Esophagus muscularis mucosa (tissue), 4 donors: Measurements from ENCODE around the gene DNER. TPM values are rescaled to one million over a fixed set of nuclear protein-coding genes. Genes with fewer than 3 reads are reported as not detected.

ENCODE experiments used
- DNase-seq: peaks from one replicate; pipeline ENCODE4 v3.0.0-alpha.2; 2017; ENCODE audit errors: extremely low spot score
- H3K27ac ChIP-seq, 4 donors: fragments of 200-600 bp; sonication (generic); replicated peaks in 1 of 4; 1 replicate in 3 of 4; 2 replicates in 1 of 4; pipeline ENCODE4 v1.5.1; 2016 to 2019; ENCODE audit warnings: mild to moderate bottlenecking in 1 of 4
- H3K27me3 ChIP-seq, 4 donors: fragments of 200-600 bp; sonication (generic); one replicate each; pipeline versions ENCODE4 v1.5.1 to v1.6.0; 2016 to 2019
- H3K36me3 ChIP-seq, 4 donors: fragments of 200-600 bp; sonication (generic); one replicate each; pipeline ENCODE4 v1.5.1; 2016 to 2019
- H3K4me1 ChIP-seq, 4 donors: fragments of 200-600 bp; sonication (generic); one replicate each; pipeline ENCODE4 v1.5.1; 2016 to 2019
- H3K4me3 ChIP-seq, 4 donors: fragments of 200-600 bp; sonication (generic); 1 replicate in 2 of 4; 2 replicates in 2 of 4; pipeline ENCODE4 v1.5.1; 2016 to 2019; ENCODE audit warnings: mild to moderate bottlenecking in 4 of 4, moderate library complexity in 1 of 4
- H3K9me3 ChIP-seq, 4 donors: fragments of 200-600 bp; sonication (generic); 1 replicate in 3 of 4; 2 replicates in 1 of 4; pipeline ENCODE4 v1.5.1; 2016 to 2019
- CTCF ChIP-seq, 3 experiments: fragments of 200-600 bp in 2 of 3; fragments of 450-650 bp in 1 of 3; sonication (generic) in 2 of 3; IDR thresholded peaks; one replicate each; pipeline ENCODE4 v1.5.1; 2017 to 2019; ENCODE audit warnings: antibody characterized with exemption in 3 of 3, mild to moderate bottlenecking in 2 of 3, moderate library complexity in 1 of 3
- EP300 ChIP-seq: sonication (generic); formaldehyde crosslinking; IDR thresholded peaks from one replicate; pipeline ENCODE4 v1.6.1; 2017; ENCODE audit warnings: antibody characterized with exemption
- POLR2A ChIP-seq: fragments of 450-650 bp; IDR thresholded peaks from one replicate; pipeline ENCODE4 v1.6.1; 2017; ENCODE audit warnings: antibody characterized with exemption, moderate library complexity, mild to moderate bottlenecking, low read depth
- POLR2AphosphoS5 ChIP-seq, 2 donors: sonication (generic); formaldehyde crosslinking; IDR thresholded peaks; one replicate each; pipeline ENCODE4 v1.6.1; 2017; ENCODE audit warnings: antibody characterized with exemption in 2 of 2
- WGBS: methylation state at CpG from one replicate; pipeline ENCODE4 v1.1.5; 2018; 5-methylcytosine and 5-hydroxymethylcytosine counted together
- intact Hi-C: fragments of 100-400 bp; cut with DNase I; formaldehyde crosslinking; loops from one replicate; pipeline ENCODE4 v1.15.1; 2023
- total RNA-seq, 4 donors: library from RNA; depleted of rRNA; stranded (reverse); fragments of >200 nt; gene quantifications; one replicate each; pipeline versions ENCODE4 v1.1.0 to v1.2.1, GENCODE V29; 2016

Gene DNER
- total RNA-seq, 4 donors from 2014 or later, result 2.9 to 5.3 (median 4.6) TPM

GRCh38 chr2:229489016-229489415, 225.3 kb downstream of the DNER start:
- Histone ChIP-seq H3K36me3 (no peaks in the 10 kb centered on the region), H3K27ac (no peak overlapping the region), H3K4me1 (no peaks in the 10 kb centered on the region), H3K27me3 (no peaks in the 10 kb centered on the region), H3K4me3 (no peak overlapping the region), H3K9me3 (peaks cover 0 to 14% (median 0%) of the 10 kb centered on the region in 4 donors)
- no peak for DNase-seq
- TF ChIP-seq POLR2AphosphoS5 (IDR thresholded peaks at IDR 0.05), result no peak
- no peak for TF ChIP-seq POLR2A
- TF ChIP-seq EP300, result no peak
- TF ChIP-seq CTCF (IDR thresholded peaks at IDR 0.05), result no peak
- intact Hi-C loops, result no loop called here
- 86% methylated on average over 10 of the region's 10 CpGs for WGBS

GRCh38 chr2:229488232-229488631, 226.1 kb downstream of the DNER start:
- no peaks in the 10 kb centered on the region for H3K4me1 ChIP-seq
- peaks cover 0 to 14% (median 0%) of the 10 kb centered on the region in 4 donors for H3K9me3 ChIP-seq
- 91% methylated on average over 4 of the region's 4 CpGs for WGBS
- no peak overlapping the region for H3K27ac ChIP-seq
- H3K36me3 ChIP-seq, result no peaks in the 10 kb centered on the region
- intact Hi-C loops, result no loop called here
- no peaks in the 10 kb centered on the region for H3K27me3 ChIP-seq
- TF ChIP-seq EP300 (no peak), CTCF (IDR thresholded peaks at IDR 0.05) (no peak), POLR2A (no peak), POLR2AphosphoS5 (IDR thresholded peaks at IDR 0.05) (no peak)
- DNase-seq, result no peak
- H3K4me3 ChIP-seq, result no peak overlapping the region

GRCh38 chr2:229486673-229487072, 227.7 kb downstream of the DNER start:
- Histone ChIP-seq H3K4me1 (no peaks in the 10 kb centered on the region), H3K4me3 (no peak overlapping the region), H3K9me3 (peaks cover 0 to 14% (median 0%) of the 10 kb centered on the region in 4 donors), H3K27ac (no peak overlapping the region), H3K36me3 (no peaks in the 10 kb centered on the region), H3K27me3 (no peaks in the 10 kb centered on the region)
- DNase-seq, result peak; percentile 81
- WGBS, result 81% methylated on average over 3 of the region's 3 CpGs
- intact Hi-C loops, result no loop called here
- TF ChIP-seq EP300 (no peak), CTCF (IDR thresholded peaks at IDR 0.05) (no peak)

GRCh38 chr2:229485857-229486256, 228.5 kb downstream of the DNER start:
- H3K27ac ChIP-seq, result no peak overlapping the region
- WGBS, result 58% methylated on average over 8 of the region's 8 CpGs
- no peaks in the 10 kb centered on the region for H3K27me3 ChIP-seq
- no peak overlapping the region for H3K4me3 ChIP-seq
- DNase-seq, result no peak
- TF ChIP-seq POLR2AphosphoS5 (IDR thresholded peaks at IDR 0.05) (no peak), POLR2A (no peak), CTCF (IDR thresholded peaks at IDR 0.05) (no peak), EP300 (no peak)
- H3K4me1 ChIP-seq, result no peaks in the 10 kb centered on the region
- H3K9me3 ChIP-seq, result peaks cover 0 to 12% (median 0%) of the 10 kb centered on the region in 4 donors
- intact Hi-C loops, result no loop called here
- no peaks in the 10 kb centered on the region for H3K36me3 ChIP-seq

- TF ChIP-seq POLR2AphosphoS5 (IDR thresholded peaks at IDR 0.05) (no peak), POLR2A (no peak), CTCF (IDR thresholded peaks at IDR 0.05) (no peak), EP300 (no peak)
- Histone ChIP-seq H3K36me3 (no peaks in the 10 kb centered on the region), H3K4me1 (peaks cover 0 to 5% (median 0%) of the 10 kb centered on the region in 4 donors), H3K9me3 (no peaks in the 10 kb centered on the region), H3K4me3 (no peak overlapping the region), H3K27me3 (no peaks in the 10 kb centered on the region), H3K27ac (no peak overlapping the region)
- intact Hi-C loops, result no loop called here
- DNase-seq, result no peak
- WGBS, result 82% methylated on average over 4 of the region's 4 CpGs
Observed at GRCh38 chr2:229477269-229477755, 237.0 kb downstream of the DNER start.
